ENCODE results near the gene STK26. TPM values are rescaled to one million over a fixed set of nuclear protein-coding genes. Genes with fewer than 3 reads are reported as not detected.

STK26 gene
- total and polyA plus RNA-seq, 2 donors (not counting 3 experiments of a cell fraction or from before 2014, with no cell fraction given), result 0.87 to 3.7 TPM

DNA sequence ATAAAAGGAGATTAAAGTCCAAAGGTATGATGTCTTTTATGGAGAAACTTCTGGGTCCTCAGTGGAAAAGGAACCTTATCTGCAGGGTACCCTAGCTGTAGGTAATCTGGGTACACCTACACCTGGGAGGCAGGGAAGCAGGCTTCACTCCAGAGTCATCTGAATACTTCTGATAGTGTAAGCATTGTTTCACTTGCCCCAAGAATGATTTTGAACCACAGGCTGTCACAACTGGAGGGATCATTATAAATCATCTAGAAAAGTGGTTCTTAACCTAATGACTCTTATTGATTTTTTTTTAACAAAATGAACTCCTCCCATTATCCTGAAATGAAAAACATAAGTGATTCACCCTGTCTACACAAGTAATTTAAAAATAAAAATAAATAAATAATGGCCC lies 44.0 kb upstream of the STK26 start:
- DNase-seq (ENCODE audit: low read depth, low spot score), result peak; percentile 6
- no TSS peak for BruUV-seq (replicated peaks)
- no peak for FAIRE-seq

More for the DNA sequence above, 44.0 kb upstream of the STK26 start:
- CTCF ChIA-PET, result no interaction called here
- Histone ChIP-seq H3K9ac (replicated peaks; ENCODE audit: extremely low read depth, insufficient read depth, low read length) (no peak overlapping the region), H3K79me2 (ENCODE audit: control insufficient read depth, insufficient read depth, low read length) (no peaks in the 10 kb centered on the region), H3K9me1 (replicated peaks; ENCODE audit: control insufficient read depth, extremely low read depth, insufficient read depth, low read length) (no peaks in the 10 kb centered on the region), H3K27ac (ENCODE audit: insufficient read depth, low read depth, low read length) (no peak overlapping the region), H3K4me3 (replicated peaks in 1 of 3; ENCODE audit: insufficient read depth in 1 of 3, low read depth in 1 of 3, low read length in 3 of 3) (no peak overlapping the region), H4K20me1 (replicated peaks; ENCODE audit: control insufficient read depth, extremely low read depth, insufficient read depth, low read length) (no peaks in the 10 kb centered on the region), H3K4me1 (ENCODE audit: control insufficient read depth, extremely low read depth, insufficient read depth, low read length) (peaks cover 11% of the 10 kb centered on the region), H2AFZ (ENCODE audit: low read depth, low read length) (no peak overlapping the region), H3K36me3 (ENCODE audit: control insufficient read depth in 2 of 2, extremely low read depth in 1 of 2, insufficient read depth in 2 of 2, low read length in 2 of 2) (no peaks in the 10 kb centered on the region), H3K27me3 (ENCODE audit: control insufficient read depth in 2 of 2, insufficient read depth in 2 of 2, low read length in 2 of 2) (no peaks in the 10 kb centered on the region), H3K4me2 (ENCODE audit: insufficient read depth, low read length) (no peak overlapping the region), H3K9me3 (replicated peaks; ENCODE audit: control insufficient read depth, insufficient read depth, low read length) (no peaks in the 10 kb centered on the region)
- TF ChIP-seq CTCF (IDR thresholded peaks at IDR 0.05; ENCODE audit: extremely low read depth in 1 of 2, insufficient read depth in 1 of 2, low read depth in 1 of 2, low read length in 2 of 2), result no peak
- TF ChIP-seq MYC (IDR thresholded peaks at IDR 0.05; ENCODE audit: low read depth, low read length), result no peak
- TF ChIP-seq JUN (IDR thresholded peaks at IDR 0.05; ENCODE audit: borderline replicate concordance, insufficient read depth, insufficient read length, low read depth), result no peak
- TF ChIP-seq EZH2 (IDR thresholded peaks at IDR 0.05; ENCODE audit: borderline replicate concordance, low read depth, low read length, severe bottlenecking), result no peak
- no peak for TF ChIP-seq POLR2AphosphoS5 (IDR thresholded peaks at IDR 0.05; ENCODE audit: insufficient read depth, low read depth, low read length)
- TF ChIP-seq, protein P1, sequence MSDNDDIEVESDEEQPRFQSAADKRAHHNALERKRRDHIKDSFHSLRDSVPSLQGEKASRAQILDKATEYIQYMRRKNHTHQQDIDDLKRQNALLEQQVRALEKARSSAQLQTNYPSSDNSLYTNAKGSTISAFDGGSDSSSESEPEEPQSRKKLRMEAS (IDR thresholded peaks at IDR 0.05; ENCODE audit: insufficient read depth, insufficient read length), result no peak
- no peak for TF ChIP-seq POLR2A (IDR thresholded peaks at IDR 0.05; ENCODE audit: low read depth, low read length)
- no peak for TF ChIP-seq GATA2 (IDR thresholded peaks at IDR 0.05; ENCODE audit: insufficient read depth, insufficient read length, low read depth, low read length)
- intact Hi-C loops (cut with micrococcal nuclease) (no loop called here), dilution Hi-C loops (cut with MboI; ENCODE audit: extremely low pct_ligation_motif_present, low sequenced_read_pairs) (no loop called here)
- POLR2A ChIA-PET, result no interaction called here

Measured in endothelial cell of umbilical vein (primary cell).